GM19468 (cell line): ENCODE results near the gene MAP1LC3B.

Source experiments
- ATAC-seq: cut with Tn5 transposase; IDR thresholded peaks from one replicate; pipeline ENCODE4 v1.9.1; 2021; ENCODE audit warnings: mild to moderate bottlenecking, moderate library complexity, moderate number of reproducible peaks; ENCODE audit not compliant: unreplicated experiment; ENCODE audit errors: extremely low read depth

Gene MAP1LC3B

GRCh38 chr16:87447323-87447722 lies 55.2 kb downstream of the MAP1LC3B start:
- ATAC-seq, result no peak

- no peak for ATAC-seq
These were observed 56.7 kb downstream of the MAP1LC3B start for GRCh38 chr16:87448866-87449265.

- ATAC-seq, result no peak
These were observed 59.6 kb downstream of the MAP1LC3B start for GRCh38 chr16:87451563-87452210.

- no peak for ATAC-seq
These were observed 61.2 kb downstream of the MAP1LC3B start for GRCh38 chr16:87453326-87453725.
